GM19372 (cell line): ENCODE data around the gene SDHC.

Experiments
- ATAC-seq: cut with Tn5 transposase; IDR thresholded peaks from one replicate; pipeline ENCODE4 v1.9.1; 2021; ENCODE audit warnings: mild to moderate bottlenecking, low read depth, moderate library complexity; ENCODE audit not compliant: unreplicated experiment

The SDHC gene, protein sequence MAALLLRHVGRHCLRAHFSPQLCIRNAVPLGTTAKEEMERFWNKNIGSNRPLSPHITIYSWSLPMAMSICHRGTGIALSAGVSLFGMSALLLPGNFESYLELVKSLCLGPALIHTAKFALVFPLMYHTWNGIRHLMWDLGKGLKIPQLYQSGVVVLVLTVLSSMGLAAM

DNA sequence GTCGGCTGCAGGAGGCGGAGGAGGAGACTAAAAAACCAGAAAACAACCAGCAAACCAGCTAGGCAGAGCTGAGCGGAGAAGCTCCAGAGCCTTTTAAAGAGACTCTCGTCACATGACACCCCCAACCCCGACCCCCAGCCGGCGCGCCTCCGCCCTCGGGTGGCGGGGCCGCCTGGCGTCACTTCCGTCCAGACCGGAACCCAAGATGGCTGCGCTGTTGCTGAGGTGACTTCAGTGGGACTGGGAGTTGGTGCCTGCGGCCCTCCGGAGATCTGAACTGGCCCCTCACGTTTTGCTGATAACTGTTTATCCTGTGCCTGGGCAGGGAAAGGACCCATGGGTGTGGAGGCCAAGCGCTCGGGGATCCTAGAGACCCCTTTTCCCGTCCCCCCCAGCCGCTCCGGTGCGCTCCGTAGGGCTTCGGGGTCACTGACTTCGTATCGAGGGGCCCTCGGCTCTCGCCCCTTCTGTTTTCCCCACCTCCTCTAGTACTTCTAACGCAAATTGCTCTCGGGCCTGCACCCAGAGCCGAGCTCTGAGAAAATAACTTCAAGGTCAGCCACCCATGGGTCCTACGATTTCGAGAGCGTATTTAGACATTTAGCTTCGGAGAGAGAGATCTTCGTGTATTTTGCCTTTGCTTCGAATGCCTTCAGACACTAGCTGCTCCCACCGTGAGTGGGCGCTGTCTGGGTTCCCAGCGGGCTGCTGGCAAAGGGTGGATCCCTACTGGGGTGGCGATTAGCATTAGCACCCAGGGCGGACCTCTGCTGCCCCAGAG lies at the start of gene SDHC:
Gene SDHC (plus strand): TSS at position 181 of the 781 bp plus-strand sequence. CDS start 25 bp downstream, at position 206.
- peak; percentile 96 for ATAC-seq

DNA sequence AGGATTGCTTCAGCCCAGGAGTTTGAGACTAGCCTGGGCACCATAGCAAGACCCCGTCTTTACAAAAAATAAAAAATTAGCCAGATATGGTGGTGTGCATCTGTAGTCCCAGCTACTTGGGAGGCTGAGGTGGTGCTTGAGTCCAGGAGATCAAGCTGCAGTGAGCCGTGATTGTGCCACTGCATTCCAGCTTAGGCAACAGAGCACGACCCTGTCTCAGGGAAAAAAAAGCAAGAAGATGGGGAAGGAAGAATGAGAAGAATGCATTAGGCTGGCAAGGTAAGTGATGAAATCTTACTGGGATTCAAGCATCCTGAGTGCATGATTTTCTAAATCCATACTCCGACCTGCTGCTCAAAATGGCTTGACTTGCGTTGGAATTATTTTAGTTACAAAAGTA lies 48.9 kb upstream of the SDHC start:
- ATAC-seq = no peak

DNA sequence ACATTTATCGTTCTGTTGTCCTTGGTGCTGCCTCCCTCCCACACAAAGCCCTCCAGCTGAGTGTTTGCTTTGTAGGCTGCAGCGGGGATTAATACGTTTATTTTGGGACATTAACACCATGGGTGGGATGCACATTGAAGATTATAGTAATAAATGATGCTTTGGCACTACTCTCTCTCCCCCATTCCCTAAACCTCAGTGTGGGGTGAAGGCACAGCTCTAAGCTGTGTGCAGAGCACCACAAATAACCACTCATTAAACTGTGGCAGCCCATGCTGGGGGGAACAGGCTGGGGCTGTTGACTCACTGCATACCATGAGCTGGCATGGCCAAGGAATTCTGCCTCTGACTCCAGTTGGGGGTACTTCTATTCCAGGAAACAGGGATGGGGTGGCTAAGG lies 48.0 kb upstream of the SDHC start:
- ATAC-seq = no peak

DNA sequence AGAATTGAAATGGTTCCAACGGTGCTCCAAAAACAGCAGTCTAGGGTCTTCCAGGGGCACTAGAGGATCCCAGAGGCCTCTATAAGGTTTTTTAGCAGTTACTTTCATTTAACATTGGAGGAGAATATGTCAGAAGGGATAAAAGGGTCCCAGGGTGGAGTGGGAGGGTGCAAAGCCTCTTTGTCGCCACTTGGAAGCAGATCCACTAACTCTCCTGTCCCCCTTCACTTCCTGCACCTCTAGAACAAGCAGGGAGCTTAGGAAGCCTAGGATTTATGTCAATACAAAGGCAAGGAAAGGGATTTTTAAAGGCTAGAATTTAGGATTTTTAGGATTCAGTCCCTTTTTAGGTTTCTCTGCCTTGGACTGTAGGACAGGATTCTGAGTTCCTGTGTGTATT lies 47.3 kb upstream of the SDHC start:
- no peak for ATAC-seq

DNA sequence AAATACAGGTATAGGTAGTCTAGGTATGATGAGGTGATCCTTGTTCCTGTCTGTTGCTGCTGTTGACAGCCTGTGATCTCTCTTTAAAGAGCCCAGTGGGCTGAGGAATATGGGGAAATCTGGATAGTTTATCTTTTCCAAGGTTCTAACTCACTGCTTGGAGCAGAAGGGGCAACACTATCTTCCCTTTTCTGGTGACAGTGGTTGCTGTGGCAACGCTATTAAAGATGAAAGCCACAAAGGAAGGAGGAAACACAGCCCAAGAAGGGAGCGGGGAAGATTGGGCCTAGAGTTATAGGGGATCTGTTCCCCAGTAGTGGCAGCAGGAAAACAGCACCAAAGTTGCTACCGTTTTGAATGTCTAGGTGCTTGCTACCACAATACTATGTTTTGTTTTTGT lies 46.9 kb upstream of the SDHC start:
- ATAC-seq = no peak

DNA sequence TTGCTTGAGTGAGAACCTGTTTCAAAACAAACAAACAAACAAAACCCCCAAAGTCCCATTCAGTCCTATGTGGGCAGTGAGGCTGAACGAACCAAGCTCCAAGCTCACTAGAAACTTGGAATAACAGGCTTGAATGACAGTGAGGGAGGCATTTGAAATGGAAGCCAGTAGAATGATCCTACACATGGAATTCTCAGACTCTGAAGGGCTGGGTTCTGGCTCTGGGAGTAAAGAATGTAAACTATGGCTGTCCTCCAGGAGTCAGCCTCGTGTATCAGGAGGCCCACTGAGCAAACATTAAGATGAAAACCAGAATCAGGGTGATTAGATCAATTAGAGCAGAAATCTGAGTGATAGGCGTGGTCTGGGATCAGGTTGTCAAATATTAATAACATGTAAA lies 40.8 kb upstream of the SDHC start:
- no peak for ATAC-seq

DNA sequence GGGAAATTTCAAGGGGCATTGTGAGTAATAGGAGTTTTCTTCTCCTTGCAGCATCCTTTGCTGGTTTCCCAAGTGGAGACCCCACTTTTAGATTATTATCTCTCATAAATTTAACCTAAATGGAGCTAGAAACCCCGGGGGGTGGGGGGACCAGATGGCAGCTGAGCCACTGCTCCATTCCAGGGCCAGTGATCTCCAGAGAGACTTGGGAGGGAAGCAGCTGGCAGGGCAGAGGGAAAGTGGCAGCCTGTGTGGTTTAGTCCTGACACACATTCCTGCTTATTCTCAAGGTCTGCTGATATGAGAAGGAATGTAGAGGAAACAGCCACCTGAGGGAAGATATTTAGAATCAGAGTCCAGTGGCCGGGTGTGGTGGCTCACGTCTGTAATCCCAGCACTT lies 39.3 kb upstream of the SDHC start:
- no peak for ATAC-seq

DNA sequence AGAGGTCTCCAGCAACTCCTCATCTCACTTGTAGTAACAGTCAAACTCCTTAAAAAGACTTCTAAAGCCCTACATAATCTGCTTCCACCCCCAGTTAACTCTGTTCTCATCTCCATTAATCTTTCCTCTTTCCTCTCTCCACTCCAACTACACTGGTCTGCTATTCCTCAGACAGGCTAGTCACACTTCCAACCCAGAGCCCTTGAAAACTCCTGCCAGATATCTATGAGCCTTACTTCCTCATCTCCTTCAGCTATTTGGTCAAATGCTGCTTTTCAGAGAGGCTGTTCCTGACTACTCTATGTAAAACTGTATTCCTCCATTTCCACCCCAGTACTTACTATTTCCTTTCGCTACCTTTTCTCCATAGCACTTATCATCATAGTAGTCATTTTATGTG lies 31.2 kb upstream of the SDHC start:
- no peak for ATAC-seq

DNA sequence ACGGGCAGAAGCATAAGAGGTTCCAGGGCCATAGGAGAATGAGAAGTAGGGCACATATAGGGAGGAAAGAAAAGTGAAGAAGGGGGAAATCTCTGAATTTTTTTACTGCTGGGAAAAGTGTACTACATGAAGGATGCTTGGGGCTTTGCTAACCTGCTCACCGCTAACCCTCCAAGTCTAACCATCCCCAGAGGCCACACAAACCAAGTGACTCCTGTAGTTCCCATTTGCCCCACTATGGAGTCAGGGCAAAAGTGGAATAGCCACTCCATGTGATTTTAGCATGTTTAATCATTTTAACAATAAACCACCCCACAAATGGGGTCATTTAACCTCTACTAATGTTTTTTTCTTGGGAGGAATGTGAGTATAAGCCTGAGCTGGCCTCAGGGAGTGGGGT lies 29.1 kb upstream of the SDHC start:
- no peak for ATAC-seq

DNA sequence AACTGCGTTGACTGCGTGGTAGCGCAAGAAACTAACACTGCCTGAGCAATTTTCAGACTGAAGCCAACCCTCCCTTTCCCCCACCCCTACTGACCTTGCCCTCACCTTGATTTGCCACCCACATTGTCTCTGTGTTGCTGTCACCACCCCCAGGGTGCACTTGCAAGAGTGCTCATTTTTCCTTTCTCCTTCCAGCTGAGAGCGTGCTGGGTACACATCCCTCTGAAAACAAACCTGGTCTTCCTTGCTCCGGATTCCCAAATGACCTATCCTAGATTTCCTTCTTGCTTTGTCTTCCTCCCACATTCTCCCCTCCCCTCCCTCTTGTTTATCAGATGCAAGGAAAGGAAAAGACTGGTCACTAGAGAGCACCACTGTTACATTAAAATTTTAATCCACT lies 28.7 kb upstream of the SDHC start:
- no peak for ATAC-seq

DNA sequence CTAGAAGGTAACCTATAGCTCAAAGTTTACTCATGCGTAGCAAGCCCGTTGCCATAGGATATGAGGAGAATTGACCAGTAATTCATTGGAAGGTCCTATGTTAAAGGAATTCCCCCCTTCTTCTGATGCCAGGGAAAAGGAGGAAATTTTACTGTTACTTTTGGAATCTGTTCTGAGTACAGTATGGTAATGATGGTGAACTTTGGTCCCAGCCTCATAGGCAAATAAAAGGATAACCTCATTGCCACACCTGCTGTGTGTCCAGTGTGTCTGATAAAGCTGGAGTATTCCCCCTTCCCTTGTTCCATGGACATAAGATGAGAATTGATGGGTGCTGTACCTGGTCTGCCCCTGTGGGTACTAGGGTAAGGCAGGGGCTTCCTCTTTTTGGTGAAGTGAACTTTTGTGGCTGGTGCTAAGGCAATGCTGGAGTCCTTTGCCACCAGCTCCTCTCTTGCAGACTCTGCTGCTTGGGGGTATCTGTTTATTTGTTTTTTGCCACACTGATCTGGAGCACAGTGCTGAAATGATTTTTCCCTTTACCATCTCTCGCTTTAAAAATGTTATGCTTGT lies 26.6 kb upstream of the SDHC start:
- ATAC-seq = no peak

DNA sequence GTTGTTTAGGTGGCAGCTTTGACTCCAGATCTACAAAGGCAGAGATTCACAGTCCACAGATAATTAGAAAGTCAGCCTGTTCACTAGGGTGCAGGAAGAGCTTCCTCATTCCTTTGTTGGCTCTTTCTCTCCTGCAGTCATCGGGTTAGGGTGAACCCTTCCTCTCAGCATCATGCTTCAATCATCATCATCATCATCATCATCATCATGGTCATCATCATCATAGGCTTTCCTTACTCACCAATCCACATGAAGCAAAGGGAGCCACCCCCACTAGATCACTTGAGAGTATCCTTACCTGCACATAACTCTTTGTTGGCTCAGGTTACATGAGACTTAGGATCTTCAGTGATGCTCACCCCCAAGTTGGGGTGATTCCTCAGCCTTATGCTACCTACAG lies 23.4 kb upstream of the SDHC start:
- ATAC-seq = no peak

DNA sequence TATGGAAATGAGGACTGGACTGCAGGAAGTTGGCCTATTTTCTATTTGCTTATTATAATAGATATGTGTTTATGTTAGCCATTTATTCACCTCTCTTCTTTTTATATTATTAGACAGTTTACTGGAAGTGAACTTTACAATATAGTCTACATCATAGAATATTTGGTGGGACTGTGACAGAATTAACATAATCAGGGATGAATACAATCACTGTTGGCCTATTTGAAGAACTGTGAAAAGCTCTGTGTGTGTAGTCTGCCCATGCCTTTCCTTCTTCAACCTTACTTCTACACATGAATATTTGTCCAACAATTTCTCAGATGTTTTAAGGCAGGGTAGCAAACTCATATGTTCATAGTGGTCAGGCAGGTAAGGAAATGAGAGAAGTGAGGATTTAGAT lies 16.8 kb upstream of the SDHC start:
- ATAC-seq = no peak

DNA sequence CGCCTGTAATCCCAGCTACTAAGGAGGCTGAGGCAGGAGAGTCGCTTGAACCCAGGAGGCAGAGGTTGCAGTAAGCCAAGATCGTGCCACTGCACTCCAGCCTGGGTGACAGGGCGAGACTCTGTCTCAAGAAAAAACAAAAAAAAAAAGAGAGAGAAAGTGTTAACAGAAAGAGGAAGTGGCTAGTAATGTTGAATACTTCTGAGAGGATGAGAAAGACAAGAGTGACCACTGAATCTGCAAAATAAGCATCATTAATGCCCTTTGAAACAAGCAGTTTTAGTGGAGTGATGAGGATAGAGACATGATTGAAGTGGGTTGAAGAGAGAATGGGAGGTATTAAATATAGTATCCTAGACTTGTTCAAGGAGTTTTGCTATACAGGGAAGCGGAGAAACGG lies 16.1 kb upstream of the SDHC start:
- ATAC-seq = no peak

DNA sequence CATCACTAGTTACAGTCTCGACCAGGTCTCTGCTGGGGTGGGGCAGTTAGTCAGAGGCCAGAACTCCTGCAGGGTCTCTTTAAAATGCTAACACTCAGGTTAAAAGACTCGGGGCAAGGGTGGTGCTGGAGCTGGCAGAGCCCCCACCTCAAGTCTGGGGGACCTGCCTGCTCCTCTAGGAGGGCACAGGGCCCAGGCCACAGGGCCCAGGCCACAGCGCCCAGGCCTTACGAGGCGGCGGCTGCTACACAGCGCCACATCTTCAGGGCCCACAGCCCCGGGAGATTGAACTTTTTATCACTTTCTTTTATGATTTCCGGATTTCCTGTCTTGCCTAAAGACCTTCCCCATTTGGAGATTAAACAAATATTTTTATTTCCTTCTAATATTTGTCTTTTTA lies 14.8 kb upstream of the SDHC start:
- no peak for ATAC-seq

DNA sequence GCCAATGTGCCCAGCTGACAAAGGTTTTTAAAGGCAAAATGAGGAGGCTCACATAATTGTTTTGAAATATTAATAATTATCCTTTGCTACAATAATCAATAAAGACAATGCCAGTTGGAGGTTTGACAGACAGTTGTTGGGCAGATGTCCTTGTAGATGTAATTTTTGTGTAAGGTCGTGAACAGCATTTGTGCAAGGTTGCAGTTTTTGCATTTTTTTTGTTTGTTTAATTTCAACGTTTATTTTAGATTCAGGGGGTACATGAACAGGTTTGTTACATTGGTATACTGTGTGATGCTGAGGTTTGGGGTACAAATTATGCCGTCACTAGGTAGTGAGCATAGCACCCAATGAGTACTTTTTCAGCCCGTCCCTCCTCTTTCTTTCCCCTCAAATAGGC lies 13.7 kb upstream of the SDHC start:
- no peak for ATAC-seq

DNA sequence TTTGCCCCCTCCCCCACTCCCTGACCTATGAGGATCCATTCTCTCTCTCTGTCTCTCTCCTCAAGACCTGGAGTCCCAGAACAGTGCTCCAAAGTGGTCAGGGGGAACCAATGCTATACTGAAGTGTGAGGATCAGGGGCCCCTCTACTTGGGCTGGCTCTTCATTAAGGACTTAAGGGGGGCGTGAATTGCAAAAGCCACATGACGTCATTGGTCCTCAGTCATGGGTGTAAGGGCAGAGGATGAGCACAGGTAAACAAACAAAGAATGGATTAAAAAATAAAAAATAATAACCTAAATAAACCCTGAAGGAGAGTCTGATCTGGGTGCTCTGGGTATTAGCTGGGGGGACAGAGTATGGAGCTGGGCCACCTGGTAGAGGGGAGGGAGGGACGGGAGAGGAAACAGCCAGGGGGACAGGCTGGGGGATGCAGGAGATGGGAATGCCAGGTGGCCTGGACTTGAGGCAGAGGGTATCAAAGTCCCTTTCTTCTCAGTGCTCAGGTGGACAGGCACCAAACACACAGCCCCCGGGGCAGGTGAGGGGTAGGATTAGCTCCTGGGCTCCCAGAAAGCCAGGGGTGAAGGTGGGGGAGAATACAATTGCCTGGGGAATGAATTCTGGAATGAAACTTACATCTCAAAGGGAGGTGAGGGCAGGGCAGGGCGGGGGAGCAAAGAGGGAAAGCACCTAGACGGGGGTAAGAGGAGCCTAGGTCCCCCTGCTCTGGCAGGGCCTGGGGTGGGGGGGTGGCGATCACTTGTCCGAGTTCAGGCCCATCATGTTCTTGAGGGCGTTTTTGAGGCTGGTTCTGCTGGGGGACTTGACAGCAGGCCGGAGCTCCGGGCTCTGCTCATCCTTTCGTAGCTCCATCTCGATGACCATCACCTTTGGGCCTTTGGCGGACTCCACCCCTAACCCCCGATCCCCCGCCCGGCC lies 9.0 kb upstream of the SDHC start:
- ATAC-seq = no peak

DNA sequence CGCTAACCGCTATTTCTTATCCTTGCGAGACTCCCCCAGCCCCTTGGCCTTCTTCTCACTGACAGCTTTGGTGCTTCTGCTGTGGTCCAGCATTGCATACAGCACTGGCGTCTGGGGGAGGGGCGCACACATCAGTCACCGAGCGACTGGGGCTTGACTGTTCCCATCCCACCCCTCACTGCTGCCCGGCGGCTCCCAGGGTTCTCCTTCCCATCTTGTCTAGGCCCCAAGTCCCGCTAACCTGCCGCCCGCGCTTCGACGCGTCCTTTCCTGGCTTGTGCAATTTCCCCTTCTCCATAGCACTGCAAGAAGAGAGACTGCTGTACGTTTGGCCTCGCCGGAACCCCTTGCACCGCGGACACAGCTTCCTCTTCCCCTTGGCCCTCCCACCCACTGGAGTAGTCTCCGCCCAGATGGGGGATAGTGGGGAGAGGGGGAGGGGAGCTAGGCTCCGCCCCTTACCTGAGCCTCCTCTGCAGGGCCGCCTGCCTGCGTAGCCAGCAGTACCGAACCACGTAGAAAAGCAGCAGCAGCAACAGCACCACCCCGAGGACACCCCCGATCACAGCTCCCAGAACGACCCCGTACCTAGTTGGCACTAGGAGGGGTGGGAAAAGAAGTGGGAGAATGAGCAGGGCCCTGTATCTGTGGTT lies 8.2 kb upstream of the SDHC start:
- ATAC-seq = peak; percentile 84

DNA sequence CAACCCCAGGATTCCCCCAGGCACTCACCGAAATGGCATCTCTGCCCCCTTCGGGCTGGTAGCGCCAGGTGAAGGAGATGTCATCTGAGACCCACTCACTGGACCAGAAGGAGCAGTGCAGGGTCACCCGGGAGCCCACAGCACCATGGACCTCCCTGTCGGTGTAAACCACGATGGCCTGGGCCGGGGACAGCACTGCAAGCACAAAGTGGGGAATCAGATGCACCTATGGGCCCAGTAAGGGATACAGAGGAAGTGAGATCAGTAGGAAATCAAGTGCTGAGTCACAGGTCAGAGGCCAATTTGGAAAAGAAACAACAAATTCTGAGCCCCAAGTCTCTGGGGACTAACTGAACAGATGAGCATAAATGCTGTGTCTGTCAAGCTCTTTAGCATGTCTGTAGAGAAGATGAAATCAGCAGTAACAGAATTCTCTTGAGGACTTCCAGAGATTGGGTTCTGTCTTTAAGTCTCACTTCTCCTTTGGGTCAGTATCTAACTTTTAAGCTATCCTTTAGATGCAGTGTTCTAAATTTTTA lies 6.9 kb upstream of the SDHC start:
- no peak for ATAC-seq

DNA sequence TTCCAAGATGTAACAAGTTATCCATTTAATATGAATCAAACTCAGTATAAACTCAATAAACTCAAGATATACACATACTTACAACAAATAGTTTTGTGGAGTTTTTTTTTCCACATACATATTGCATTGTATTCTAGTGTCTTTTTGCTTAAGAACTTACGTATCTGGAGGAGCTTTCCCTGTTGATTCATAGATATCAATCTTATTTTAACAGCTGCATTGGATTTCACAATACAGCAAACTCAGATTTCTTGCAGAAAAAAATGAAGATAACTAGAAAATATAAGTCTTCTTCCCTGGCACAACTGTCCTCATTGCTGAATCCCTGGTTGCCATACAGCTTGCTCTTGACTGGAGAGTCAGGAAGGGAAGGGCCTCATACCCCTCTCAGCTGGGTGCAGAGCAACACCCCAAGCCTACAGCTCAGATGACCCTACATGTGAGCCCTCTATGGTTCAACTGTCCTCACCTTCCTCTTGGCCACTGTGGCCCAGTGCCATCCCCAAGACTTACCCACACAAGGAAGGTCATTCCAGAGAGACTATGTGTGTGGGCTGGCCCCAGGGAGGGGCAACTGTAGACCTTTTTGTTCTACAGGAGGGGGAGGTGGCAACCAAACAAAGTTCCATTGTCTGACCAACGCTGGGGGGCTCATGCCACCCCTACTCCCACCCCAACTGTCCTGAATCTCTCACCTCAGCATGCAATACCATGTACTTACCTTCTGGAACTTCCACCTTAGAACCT lies 6.1 kb upstream of the SDHC start:
- ATAC-seq = no peak
